WTC11 (cell line): ENCODE results near the gene SURF1. TPM values are rescaled to one million over a fixed set of nuclear protein-coding genes. Genes with fewer than 3 reads are reported as not detected.

Experiments used
- ATAC-seq: fragments of 200-7000 bp; cut with Tn5 transposase; 2 replicates; pipeline ENCODE4 v1.10.0; 2021; ENCODE audit warnings: mild to moderate bottlenecking, moderate library complexity
- CTCF ChIA-PET: fragments of 300-600 bp; sonication (Branson Sonifier 250); formaldehyde crosslinking; loops from one replicate; lab custom pipeline; 2021; ENCODE audit warnings: antibody characterized with exemption; lab: Charles Lee
- POLR2A ChIA-PET: fragments of 350-600 bp; sonication (Branson Sonifier 250); formaldehyde crosslinking; loops from one replicate; lab custom pipeline; 2021; ENCODE audit warnings: antibody characterized with exemption; lab: Charles Lee
- DNase-seq: peaks from one replicate; pipeline ENCODE4 v3.0.0; 2021; ENCODE audit warnings: low spot score
- H3K27ac Mint-ChIP-seq: 2 replicates; pipeline ENCODE4 v1.8.0; 2021; ENCODE audit warnings: mixed read lengths
- H3K27me3 Mint-ChIP-seq: 2 replicates; pipeline ENCODE4 v1.8.0; 2021; ENCODE audit warnings: low read depth, mild to moderate bottlenecking, moderate library complexity, mixed read lengths
- H3K36me3 Mint-ChIP-seq: 2 replicates; pipeline ENCODE4 v1.8.0; 2021; ENCODE audit warnings: mixed read lengths
- H3K4me1 Mint-ChIP-seq: 2 replicates; pipeline ENCODE4 v1.8.0; 2022; ENCODE audit warnings: mixed read lengths
- H3K4me3 Mint-ChIP-seq: 2 replicates; pipeline ENCODE4 v1.8.0; 2021; ENCODE audit warnings: mild to moderate bottlenecking, moderate library complexity, mixed read lengths
- H3K9me3 Mint-ChIP-seq: 2 replicates; pipeline ENCODE4 v1.8.0; 2021; ENCODE audit warnings: mixed read lengths
- ARID4B ChIP-seq: sonication (generic); formaldehyde crosslinking; IDR thresholded peaks from 2 replicates; pipeline ENCODE4 v1.8.0; 2023; ENCODE audit warnings: missing genetic modification reagents, mild to moderate bottlenecking, borderline replicate concordance
- CDX4 ChIP-seq: fragments of 250-450 bp; sonication (Bioruptor Pico); IDR thresholded peaks from 2 replicates; pipeline ENCODE4 v1.9.0; 2021; ENCODE audit warnings: moderate library complexity, mild to moderate bottlenecking, inconsistent platforms, borderline replicate concordance
- E2F4 ChIP-seq: sonication (generic); formaldehyde crosslinking; IDR thresholded peaks from 2 replicates; pipeline ENCODE4 v1.8.1; 2022; ENCODE audit warnings: low read depth, mild to moderate bottlenecking, moderate library complexity, missing genetic modification reagents, borderline replicate concordance
- E2F5 ChIP-seq: sonication (generic); formaldehyde crosslinking; IDR thresholded peaks from 2 replicates; pipeline ENCODE4 v1.8.1; 2022; ENCODE audit warnings: mild to moderate bottlenecking, moderate library complexity, missing genetic modification reagents
- GABPB1 ChIP-seq: sonication (generic); formaldehyde crosslinking; IDR thresholded peaks from 2 replicates; pipeline ENCODE4 v1.8.1; 2023; ENCODE audit warnings: mild to moderate bottlenecking, missing genetic modification reagents
- JAZF1 ChIP-seq: fragments of 250-450 bp; sonication (Bioruptor Pico); IDR thresholded peaks from 2 replicates; pipeline ENCODE4 v1.9.0; 2021; ENCODE audit warnings: moderate library complexity, mild to moderate bottlenecking, inconsistent platforms
- NFE2L1 ChIP-seq: sonication (generic); formaldehyde crosslinking; IDR thresholded peaks from 2 replicates; pipeline ENCODE4 v1.8.1; 2023; ENCODE audit warnings: missing genetic modification reagents
- PRDM15 ChIP-seq: sonication (generic); formaldehyde crosslinking; IDR thresholded peaks from 2 replicates; pipeline ENCODE4 v1.8.0; 2022; ENCODE audit warnings: missing genetic modification reagents
- SMAD4 ChIP-seq: sonication (generic); formaldehyde crosslinking; IDR thresholded peaks from 2 replicates; pipeline ENCODE4 v1.8.0; 2022; ENCODE audit warnings: mild to moderate bottlenecking, missing genetic modification reagents
- STAT6 ChIP-seq: sonication (generic); formaldehyde crosslinking; conservative IDR thresholded peaks from 2 replicates; pipeline ENCODE4 v1.8.1; 2023; ENCODE audit warnings: mild to moderate bottlenecking, low read depth, missing genetic modification reagents, moderate library complexity
- USF1 ChIP-seq: sonication (generic); formaldehyde crosslinking; IDR thresholded peaks from 2 replicates; pipeline ENCODE4 v1.8.0; 2022; ENCODE audit warnings: mild to moderate bottlenecking, missing genetic modification reagents
- ZNF317 ChIP-seq: sonication (generic); formaldehyde crosslinking; IDR thresholded peaks from 2 replicates; pipeline ENCODE4 v1.8.1; 2023; ENCODE audit warnings: low read depth, mild to moderate bottlenecking, moderate library complexity, missing genetic modification reagents, borderline replicate concordance
- ZNF425 ChIP-seq: fragments of 250-450 bp; sonication (Bioruptor Pico); conservative IDR thresholded peaks from 2 replicates; pipeline ENCODE4 v1.9.0; 2021; ENCODE audit warnings: mild to moderate bottlenecking
- total RNA-seq: library from RNA; stranded (reverse); gene quantifications from 3 replicates; pipeline ENCODE4 v1.2.3, GENCODE V29; 2021

Gene SURF1
- total RNA-seq, 1 experiment from 2014 or later: 33.3 TPM

GRCh38 chr9:133378408-133378962, 22.2 kb upstream of the SURF1 start (continued):
- TF ChIP-seq ZNF317 (CRISPR knock-in tag) (no peak), E2F5 (no peak), SMAD4 (CRISPR knock-in tag) (no peak), NFE2L1 (CRISPR knock-in tag) (no peak)

- Mint-ChIP-seq H3K27me3 (peaks cover 30% of the 10 kb centered on the region), H3K4me3 (no peak overlapping the region; the same call in 1 of the 2 replicates)
- ATAC-seq: no peak
- no peak for TF ChIP-seq E2F5
- TF ChIP-seq GABPB1 (CRISPR knock-in tag): no peak
- no peak for TF ChIP-seq STAT6 (CRISPR knock-in tag)
- TF ChIP-seq PRDM15: no peak
- TF ChIP-seq USF1 (CRISPR knock-in tag): no peak
- no peak for TF ChIP-seq E2F4 (CRISPR knock-in tag)
- TF ChIP-seq ZNF317 (CRISPR knock-in tag): no peak
- no peak for TF ChIP-seq ZNF425
- TF ChIP-seq ARID4B (CRISPR knock-in tag): no peak
- TF ChIP-seq JAZF1 (CRISPR knock-in tag): no peak
- TF ChIP-seq NFE2L1 (CRISPR knock-in tag): no peak
- no peak for TF ChIP-seq CDX4 (CRISPR knock-in tag)
- TF ChIP-seq, all 79 proteins: peak for 0
- POLR2A ChIA-PET: interaction anchor here (1.1 kb wide), 1 partner anchor 30 kb away, joined by 3 read pairs; the partner anchor contains the start of gene MED22
- H3K9me3 Mint-ChIP-seq: peaks cover 4% of the 10 kb centered on the region
- H3K27ac Mint-ChIP-seq: no peak overlapping the region
- H3K4me1 Mint-ChIP-seq: peaks cover 15% of the 10 kb centered on the region
- no peak for DNase-seq
- CTCF ChIA-PET: interaction anchor here (0.9 to 2.3 kb wide), 7 partner anchors 17 to 109 kb away, joined by 3 to 11 read pairs (median 5); partner anchors contain the start of gene CACFD1
- peaks cover 3% of the 10 kb centered on the region; the same call in 1 of the 2 replicates for H3K36me3 Mint-ChIP-seq
Measured at GRCh38 chr9:133377721-133378216, 21.5 kb upstream of the SURF1 start.
